BJ (cell line): ENCODE measurements around the gene SNAPC2. TPM values are rescaled to one million over a fixed set of nuclear protein-coding genes. Genes with fewer than 3 reads are reported as not detected.

Source experiments
- CTCF ChIA-PET: fragments of 350-600 bp; formaldehyde crosslinking; extraction: SDS; loops from one replicate; lab custom pipeline; 2021; ENCODE audit warnings: antibody characterized with exemption, inconsistent platforms; lab: Yijun Ruan, JAX
- POLR2A ChIA-PET: fragments of 300-600 bp; sonication (Branson Sonifier 250); formaldehyde crosslinking; extraction: SDS; loops from one replicate; lab custom pipeline; 2021; ENCODE audit warnings: antibody characterized with exemption; lab: Charles Lee
- DNase-seq: peaks from one replicate; pipeline ENCODE4 v3.0.0-alpha.2; 2011; ENCODE audit warnings: low read depth
- H3K27me3 ChIP-seq: 2 replicates; pipeline ENCODE4 v1.6.0; 2011; ENCODE audit warnings: low read length; ENCODE audit not compliant: control insufficient read depth, insufficient read depth
- H3K36me3 ChIP-seq: 2 replicates; pipeline ENCODE4 v1.5.1; 2011; ENCODE audit warnings: low read length; ENCODE audit not compliant: control insufficient read depth, insufficient read depth
- H3K4me3 ChIP-seq: 2 replicates; pipeline ENCODE4 v1.5.1; 2011; ENCODE audit warnings: low read depth, mild to moderate bottlenecking, control low read depth, low read length
- CTCF ChIP-seq: IDR thresholded peaks from 2 replicates; pipeline ENCODE4 v1.5.1; 2011; ENCODE audit warnings: low read depth, mild to moderate bottlenecking, control low read depth, inconsistent platforms, low read length, moderate library complexity; ENCODE audit not compliant: insufficient read depth
- polyA plus RNA-seq: library from polyadenylated mRNA; depleted of rRNA; stranded (reverse); fragments of >200 nt; gene quantifications from 2 replicates; pipeline ENCODE4 v1.2.3, GENCODE V29; 2011

Gene SNAPC2
- polyA plus RNA-seq, 1 experiment: 28.2 TPM

GRCh38 chr19:7923295-7924191 lies 3.4 kb downstream of the SNAPC2 start:
- DNase-seq: no peak
- Histone ChIP-seq H3K4me3 (no peak overlapping the region), H3K36me3 (peaks cover 12% of the 10 kb centered on the region), H3K27me3 (no peaks in the 10 kb centered on the region)
- TF ChIP-seq CTCF: no peak
- ChIA-PET CTCF (interaction anchor here (0.8 to 7.1 kb wide), 6 partner anchors 21 to 330 kb away, joined by 3 to 29 read pairs (median 4); no protein-coding TSS in a partner anchor), POLR2A (no interaction called here)

GRCh38 chr19:7924241-7924640 lies 4.1 kb downstream of the SNAPC2 start:
- no peak for TF ChIP-seq CTCF
- CTCF ChIA-PET: interaction anchor here (0.8 to 7.1 kb wide), 5 partner anchors 27 to 329 kb away, joined by 3 to 29 read pairs (median 4); no protein-coding TSS in a partner anchor
- DNase-seq: no peak
- Histone ChIP-seq H3K27me3 (no peaks in the 10 kb centered on the region), H3K36me3 (peaks cover 12% of the 10 kb centered on the region), H3K4me3 (no peak overlapping the region)
- POLR2A ChIA-PET: no interaction called here

GRCh38 chr19:7924651-7925170 lies 4.6 kb downstream of the SNAPC2 start:
- ChIA-PET CTCF (interaction anchor here (1.0 to 7.1 kb wide), 3 partner anchors 64 to 329 kb away, joined by 3 to 29 read pairs (median 3); no protein-coding TSS in a partner anchor), POLR2A (no interaction called here)
- no peak for TF ChIP-seq CTCF
- no peak for DNase-seq
- H3K27me3 ChIP-seq: no peaks in the 10 kb centered on the region
- H3K4me3 ChIP-seq: peak overlapping the region; percentile 41
- H3K36me3 ChIP-seq: peaks cover 12% of the 10 kb centered on the region

- no peak for DNase-seq
- no peaks in the 10 kb centered on the region for H3K27me3 ChIP-seq
- peaks cover 12% of the 10 kb centered on the region for H3K36me3 ChIP-seq
- TF ChIP-seq CTCF: peak; percentile 78
- ChIA-PET CTCF (interaction anchor here (2.4 kb wide), 1 partner anchor 11 kb away, joined by 5 read pairs; no protein-coding TSS in a partner anchor), POLR2A (no interaction called here)
- H3K4me3 ChIP-seq: peak overlapping the region; percentile 41
These were observed 5.2 kb downstream of the SNAPC2 start for GRCh38 chr19:7925171-7925851.
